GM18505 (cell line): Measurements from ENCODE around the gene TST.

Source experiments
- ATAC-seq: cut with Tn5 transposase; IDR thresholded peaks from one replicate; pipeline ENCODE4 v1.9.1; 2021; ENCODE audit not compliant: unreplicated experiment
- POLR2A ChIP-seq: IDR thresholded peaks from 4 replicates; pipeline ENCODE4 v1.6.1; 2011; ENCODE audit warnings: borderline replicate concordance; ENCODE audit not compliant: insufficient read depth, insufficient read length; ENCODE audit errors: extremely low read depth

Gene TST

GRCh38 chr22:37019309-37020191, at the start of gene TST, which contains the start of gene MPST:
Gene TST (minus strand): TSS chr22:37019447. CDS start chr22:37018732, 715 bp downstream.
Gene MPST (plus strand): TSS chr22:37019742. CDS start chr22:37019837, 95 bp downstream.
- peak; percentile 72 for TF ChIP-seq POLR2A
- ATAC-seq = peak; percentile 54

DNA sequence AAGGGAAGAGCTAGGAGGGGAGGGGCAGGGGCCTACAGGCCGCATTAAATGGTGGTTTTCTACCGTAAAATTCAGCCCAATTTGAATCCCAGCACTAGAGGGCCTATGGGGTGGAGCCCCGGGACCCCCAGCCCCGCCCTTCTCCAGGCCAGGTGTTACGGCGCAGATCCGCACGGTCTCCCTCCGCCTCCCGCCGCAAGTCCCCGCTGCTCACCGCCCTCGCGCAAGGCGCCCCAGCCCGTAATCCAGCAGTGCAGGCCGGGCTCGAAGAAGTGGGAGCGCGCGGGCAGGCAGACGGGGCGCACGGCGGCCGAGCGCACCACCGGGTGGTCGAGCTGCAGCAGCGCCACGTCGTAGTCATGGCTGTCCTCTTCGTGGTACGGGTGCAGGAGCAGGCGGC, 49.6 kb upstream of the TST start:
- ATAC-seq = no peak
- TF ChIP-seq POLR2A = no peak

- ATAC-seq = no peak
- TF ChIP-seq POLR2A = no peak
Measured at GRCh38 chr22:37067428-37067827, 48.2 kb upstream of the TST start.

DNA sequence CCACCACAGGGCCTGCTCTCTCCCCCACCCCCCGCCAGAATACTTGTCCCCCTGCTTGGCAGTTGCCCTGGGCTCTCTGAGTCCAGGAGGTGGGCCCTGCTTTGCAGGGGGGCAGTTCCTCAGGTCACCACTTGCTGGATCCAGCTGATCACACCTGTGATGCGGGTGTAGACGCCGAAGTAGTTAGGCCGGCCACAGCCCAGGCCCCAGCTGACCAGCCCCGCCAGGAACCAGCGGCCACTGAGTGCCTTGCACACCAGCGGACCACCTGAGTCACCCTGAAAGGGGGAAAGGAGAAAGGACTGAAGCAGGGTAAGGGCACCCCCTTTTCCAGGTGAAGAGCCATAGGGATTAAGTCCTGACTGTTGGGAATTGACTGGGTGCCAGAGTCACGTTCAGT, 46.7 kb upstream of the TST start:
- no peak for TF ChIP-seq POLR2A
- ATAC-seq = no peak

DNA sequence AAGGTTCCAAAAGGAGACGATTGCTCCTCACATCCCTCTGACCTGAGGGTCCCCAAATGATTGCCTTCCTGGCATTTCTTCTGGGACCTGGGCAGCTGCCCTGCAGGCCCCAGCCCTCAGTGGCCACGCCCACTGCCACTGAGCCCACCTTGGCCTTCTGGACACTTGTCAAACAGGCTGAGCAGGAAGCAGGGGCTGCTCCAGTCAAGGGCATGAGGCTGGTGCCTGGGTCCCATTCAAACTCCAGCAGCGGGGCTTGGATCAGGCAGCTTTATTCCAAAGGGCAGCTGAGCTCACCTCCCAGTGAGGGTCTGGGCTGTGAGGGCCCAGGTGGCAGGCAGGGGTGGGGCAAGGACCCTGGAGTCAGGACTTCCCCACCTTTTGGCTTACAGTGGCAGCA, 45.9 kb upstream of the TST start:
- TF ChIP-seq POLR2A = no peak
- no peak for ATAC-seq

DNA sequence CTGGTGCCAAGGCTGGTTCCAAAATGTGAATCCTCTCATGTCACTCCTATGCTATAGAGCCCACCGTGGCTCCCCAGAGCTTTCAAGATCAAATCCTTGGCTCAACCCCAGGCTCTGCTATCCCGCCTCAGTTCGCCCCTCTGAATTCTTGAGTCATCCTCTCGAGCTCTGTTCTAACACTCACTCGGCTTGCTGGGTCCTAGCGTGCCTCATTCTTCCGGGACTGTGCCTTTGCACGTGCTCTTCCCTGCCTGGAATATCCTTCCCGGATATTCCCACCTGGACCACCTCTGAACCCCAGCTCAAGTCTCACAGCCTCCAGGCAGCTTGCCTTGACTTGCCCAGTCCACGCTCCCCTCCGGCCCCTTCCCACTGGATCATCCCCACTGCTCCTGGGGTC, 45.3 kb upstream of the TST start:
- no peak for TF ChIP-seq POLR2A
- ATAC-seq = no peak

- TF ChIP-seq POLR2A = no peak
- ATAC-seq = no peak
Measured at GRCh38 chr22:37063431-37064420, 44.5 kb upstream of the TST start.

DNA sequence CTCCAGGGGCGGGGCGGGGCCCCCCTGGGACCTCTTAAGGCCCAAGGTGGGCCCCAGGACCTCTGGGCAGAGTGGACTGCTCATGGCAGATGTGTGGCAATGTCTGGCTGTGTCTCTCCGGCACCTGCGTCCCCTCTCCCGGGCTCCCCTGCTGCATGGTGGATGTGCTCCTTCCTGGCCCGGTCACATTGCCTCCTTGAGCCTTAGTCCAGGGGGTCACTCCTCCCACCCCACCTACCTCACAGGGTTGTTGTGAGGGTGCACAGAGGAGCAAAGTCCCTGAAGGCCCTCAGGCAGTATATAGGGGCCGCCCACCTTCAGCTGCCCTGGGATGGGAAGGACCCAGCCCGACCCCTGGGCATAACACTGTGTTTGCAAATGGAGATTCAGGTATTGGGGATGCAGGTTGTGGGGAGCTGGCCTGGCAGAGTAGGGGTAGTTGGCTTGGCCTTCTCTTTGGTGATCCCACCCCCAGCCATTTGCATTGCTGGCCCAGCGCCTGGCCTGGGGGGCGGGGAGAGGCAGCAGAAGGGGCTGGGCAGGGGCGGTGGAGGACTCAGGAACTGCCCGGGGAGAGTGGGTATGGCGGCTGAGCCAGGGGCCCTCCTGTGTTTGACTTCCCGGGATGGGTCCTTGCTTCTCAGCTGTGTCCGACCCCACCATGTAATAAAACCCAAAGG, 43.6 kb upstream of the TST start:
- no peak for TF ChIP-seq POLR2A
- no peak for ATAC-seq

GRCh38 chr22:37062376-37062675, 43.1 kb upstream of the TST start:
- TF ChIP-seq POLR2A = no peak
- ATAC-seq = no peak

- no peak for TF ChIP-seq POLR2A
- ATAC-seq = no peak
Measured at GRCh38 chr22:37061611-37062375, 42.5 kb upstream of the TST start.

DNA sequence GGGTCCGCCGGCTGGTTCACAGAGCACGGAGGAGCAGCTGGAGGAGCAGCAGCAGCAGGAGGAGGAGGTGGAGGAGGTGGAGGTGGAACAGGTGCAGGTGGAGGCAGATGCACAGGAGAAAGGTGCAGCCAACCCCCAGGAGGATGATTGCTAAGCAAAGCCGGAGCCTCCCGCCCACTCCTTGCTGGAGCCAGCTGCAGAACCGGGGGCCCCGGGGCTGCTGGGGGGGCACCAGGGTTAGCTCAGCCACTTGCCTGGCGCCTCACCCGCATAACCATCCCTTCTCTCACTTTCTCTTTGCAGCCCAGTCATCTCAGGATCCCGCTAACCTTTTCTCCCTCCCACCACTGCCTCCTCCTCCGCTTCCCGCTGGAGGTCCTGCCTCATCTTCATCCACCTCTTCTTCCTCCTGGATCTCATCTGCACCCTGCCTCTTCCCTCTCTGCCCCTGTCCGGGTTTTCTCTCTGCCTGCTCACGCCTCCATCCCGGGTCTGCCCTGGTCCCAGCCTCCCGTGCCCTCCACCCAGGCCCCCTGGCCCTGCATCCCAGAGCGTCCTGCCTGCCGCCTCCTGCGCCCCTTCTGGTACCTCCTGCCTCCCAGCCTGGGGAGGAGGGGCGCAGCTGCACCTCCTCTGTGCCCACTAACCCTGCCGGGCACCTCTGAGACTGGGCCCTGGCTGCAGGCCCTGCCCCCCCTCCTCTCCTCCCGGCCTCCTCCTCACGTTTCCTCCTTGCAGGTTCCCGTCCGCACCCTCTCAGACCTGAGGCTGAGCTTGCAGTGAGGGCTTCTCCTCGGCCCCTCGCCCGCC, 41.8 kb upstream of the TST start:
- TF ChIP-seq POLR2A = no peak
- no peak for ATAC-seq
